Astrocyte (in vitro differentiated cells and primary cell): ENCODE data around the gene PARD3B. TPM values are rescaled to one million over a fixed set of nuclear protein-coding genes. Genes with fewer than 3 reads are reported as not detected.
"Not testable (repeated sequence)": the region's sequence is repeated elsewhere in the genome, so short reads cannot be mapped to it uniquely, and the experiment has no call there.

Experiments
- DNase-seq: peaks from one replicate; pipeline ENCODE4 v3.0.0-alpha.2; 2010; ENCODE audit warnings: low read depth
- FAIRE-seq: peaks from 2 replicates; lab custom pipeline; 2011; peaks lifted over from hg19 to GRCh38; lab: Jason Lieb, UNC
- H2AFZ ChIP-seq: 2 replicates; pipeline ENCODE4 v1.6.0; 2012; ENCODE audit warnings: low read depth, low read length, inconsistent platforms
- H3K27ac ChIP-seq: 2 replicates; pipeline ENCODE4 v1.5.1; 2011; ENCODE audit warnings: low read depth, low read length, inconsistent platforms
- H3K27me3 ChIP-seq: 2 replicates; pipeline ENCODE4 v1.6.0; 2011; ENCODE audit warnings: low read length, inconsistent platforms; ENCODE audit not compliant: insufficient read depth
- H3K36me3 ChIP-seq: 2 replicates; pipeline ENCODE4 v1.5.1; 2011; ENCODE audit warnings: low read length, inconsistent platforms; ENCODE audit not compliant: insufficient read depth
- H3K4me1 ChIP-seq: 2 replicates; pipeline ENCODE4 v1.5.1; 2011; ENCODE audit warnings: low read length, inconsistent platforms; ENCODE audit not compliant: insufficient read depth
- H3K4me2 ChIP-seq: 2 replicates; pipeline ENCODE4 v1.6.0; 2012; ENCODE audit warnings: low read length, inconsistent platforms
- H3K4me3 ChIP-seq: 2 replicates; pipeline ENCODE4 v1.5.1; 2011; ENCODE audit warnings: low read depth, mild to moderate bottlenecking, low read length, inconsistent platforms; ENCODE audit not compliant: insufficient read depth
- H3K79me2 ChIP-seq: 2 replicates; pipeline ENCODE4 v1.6.0; 2012; ENCODE audit warnings: mild to moderate bottlenecking, low read length, inconsistent platforms; ENCODE audit not compliant: insufficient read depth
- H3K9ac ChIP-seq: 2 replicates; pipeline ENCODE4 v1.6.0; 2012; ENCODE audit warnings: mild to moderate bottlenecking, low read length, inconsistent platforms
- H3K9me3 ChIP-seq: 2 replicates; pipeline ENCODE4 v1.5.1; 2012; ENCODE audit warnings: low read depth, mild to moderate bottlenecking, low read length, inconsistent platforms; ENCODE audit not compliant: insufficient read depth
- H4K20me1 ChIP-seq: 2 replicates; pipeline ENCODE4 v1.6.0; 2012; ENCODE audit warnings: low read length, inconsistent platforms; ENCODE audit not compliant: insufficient read depth
- H3K27ac Mint-ChIP-seq: one replicate; pipeline ENCODE4 v1.8.0; 2021; ENCODE audit warnings: mild to moderate bottlenecking, mixed read lengths; ENCODE audit not compliant: unreplicated experiment
- H3K27me3 Mint-ChIP-seq: one replicate; pipeline ENCODE4 v1.8.0; 2021; ENCODE audit warnings: low read depth, mixed read lengths; ENCODE audit not compliant: unreplicated experiment
- H3K36me3 Mint-ChIP-seq: one replicate; pipeline ENCODE4 v1.8.0; 2021; ENCODE audit warnings: low read depth, mixed read lengths; ENCODE audit not compliant: unreplicated experiment
- H3K4me1 Mint-ChIP-seq: one replicate; pipeline ENCODE4 v1.8.0; 2021; ENCODE audit warnings: low read depth, mixed read lengths; ENCODE audit not compliant: unreplicated experiment
- H3K4me3 Mint-ChIP-seq: one replicate; pipeline ENCODE4 v1.8.0; 2021; ENCODE audit warnings: mild to moderate bottlenecking, moderate library complexity, mixed read lengths; ENCODE audit not compliant: unreplicated experiment
- H3K9me3 Mint-ChIP-seq: one replicate; pipeline ENCODE4 v1.8.0; 2021; ENCODE audit warnings: mild to moderate bottlenecking, mixed read lengths; ENCODE audit not compliant: unreplicated experiment
- CTCF ChIP-seq: IDR thresholded peaks from 2 replicates; pipeline ENCODE4 v1.5.1; 2011; ENCODE audit warnings: low read depth, mild to moderate bottlenecking, inconsistent platforms, low read length, moderate library complexity; ENCODE audit not compliant: insufficient read depth
- EZH2 ChIP-seq: IDR thresholded peaks from 2 replicates; pipeline ENCODE4 v1.6.1; 2012; ENCODE audit warnings: mild to moderate bottlenecking, low read length, inconsistent platforms; ENCODE audit not compliant: insufficient read depth
- total RNA-seq: library from RNA; stranded (reverse); gene quantifications from 2 replicates; pipeline ENCODE4 v1.2.1, GENCODE V29; 2021

Gene PARD3B
- total RNA-seq, 1 donor from 2014 or later = 6.5 TPM

DNA sequence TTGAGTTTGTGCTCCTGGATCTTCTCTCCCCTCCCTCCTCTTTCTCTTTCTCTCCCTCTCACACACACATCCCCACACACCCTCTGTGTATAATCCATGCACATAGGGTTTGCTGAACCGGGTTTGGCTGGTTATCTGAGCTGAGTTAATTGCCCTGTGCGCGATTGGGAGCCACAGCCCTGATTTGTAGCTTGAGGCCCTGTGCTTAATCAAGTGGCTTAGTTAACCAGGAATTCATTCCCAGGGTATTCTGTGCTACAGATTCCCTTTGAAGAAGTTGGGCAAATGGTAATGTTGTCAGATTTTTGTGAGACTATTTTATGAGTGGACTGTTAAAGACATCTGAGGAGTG lies 6.2 kb downstream of the PARD3B start:
- Mint-ChIP-seq H3K9me3 (no peaks in the 10 kb centered on the region), H3K4me3 (no peak overlapping the region), H3K4me1 (peaks cover 15% of the 10 kb centered on the region), H3K36me3 (no peaks in the 10 kb centered on the region), H3K27ac (no peak overlapping the region), H3K27me3 (no peaks in the 10 kb centered on the region)
- Histone ChIP-seq H3K36me3 (no peaks in the 10 kb centered on the region), H3K9ac (no peak overlapping the region), H2AFZ (no peak overlapping the region), H3K4me2 (peak overlapping the region; percentile 40), H3K4me3 (no peak overlapping the region), H3K79me2 (no peaks in the 10 kb centered on the region), H3K27ac (no peak overlapping the region), H4K20me1 (no peaks in the 10 kb centered on the region), H3K9me3 (no peaks in the 10 kb centered on the region), H3K4me1 (peaks cover 9% of the 10 kb centered on the region), H3K27me3 (no peaks in the 10 kb centered on the region)
- no peak for FAIRE-seq
- TF ChIP-seq CTCF = no peak
- no peak for TF ChIP-seq EZH2
- no peak for DNase-seq

DNA sequence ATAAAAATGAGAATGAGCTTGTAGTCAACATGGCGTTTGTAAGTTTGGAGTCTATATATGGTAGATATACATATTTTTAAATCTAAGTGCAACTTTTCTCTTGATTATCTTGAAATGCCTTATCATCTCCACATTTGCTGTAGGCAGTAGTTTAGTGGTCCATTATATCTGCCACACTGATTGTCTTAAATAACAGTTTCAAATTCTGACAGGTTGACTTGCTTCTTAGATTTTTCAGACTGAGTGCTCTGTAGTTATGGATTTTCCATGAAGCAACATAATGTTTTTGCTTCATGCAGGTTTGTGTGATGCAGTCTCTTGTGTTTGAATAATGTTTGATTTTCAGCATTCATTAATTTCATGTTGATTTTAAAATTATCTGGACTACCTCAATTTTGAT lies 12.3 kb downstream of the PARD3B start:
- no peaks in the 10 kb centered on the region for H3K79me2 ChIP-seq
- no peaks in the 10 kb centered on the region for H3K9me3 ChIP-seq
- no peaks in the 10 kb centered on the region for H4K20me1 ChIP-seq
- Mint-ChIP-seq H3K27ac (no peak overlapping the region), H3K4me1 (no peaks in the 10 kb centered on the region), H3K36me3 (peaks cover 12% of the 10 kb centered on the region), H3K27me3 (no peaks in the 10 kb centered on the region), H3K9me3 (peaks cover 12% of the 10 kb centered on the region), H3K4me3 (no peak overlapping the region)
- TF ChIP-seq CTCF (no peak), EZH2 (no peak)
- no peaks in the 10 kb centered on the region for H3K36me3 ChIP-seq
- DNase-seq (no peak), FAIRE-seq (no peak)
- H3K27me3 ChIP-seq = no peaks in the 10 kb centered on the region
- no peak overlapping the region for H3K27ac ChIP-seq
- no peaks in the 10 kb centered on the region for H3K4me1 ChIP-seq
- no peak overlapping the region for H3K4me2 ChIP-seq
- H3K4me3 ChIP-seq = no peak overlapping the region
- no peak overlapping the region for H3K9ac ChIP-seq
- H2AFZ ChIP-seq = no peak overlapping the region

- not testable (repeated sequence) for H3K27ac ChIP-seq, H3K27me3 Mint-ChIP-seq, H3K79me2 ChIP-seq, H3K36me3 ChIP-seq, H4K20me1 ChIP-seq, H3K4me3 ChIP-seq, DNase-seq, H3K27me3 ChIP-seq, H3K4me3 Mint-ChIP-seq, H3K27ac Mint-ChIP-seq, H3K4me1 ChIP-seq, H3K9me3 ChIP-seq, H3K4me2 ChIP-seq, H3K9ac ChIP-seq, H2AFZ ChIP-seq, H3K4me1 Mint-ChIP-seq, FAIRE-seq
- peaks cover 12% of the 10 kb centered on the region for H3K9me3 Mint-ChIP-seq
- peaks cover 12% of the 10 kb centered on the region for H3K36me3 Mint-ChIP-seq
Measured at GRCh38 chr2:204559358-204559757, 14.1 kb downstream of the PARD3B start.
